HG02588 (cell line): ENCODE data around the gene FAM227B.

Source experiments
- ATAC-seq: cut with Tn5 transposase; IDR thresholded peaks from one replicate; pipeline ENCODE4 v1.9.1; 2021; ENCODE audit warnings: mild to moderate bottlenecking, moderate library complexity; ENCODE audit not compliant: unreplicated experiment

Gene FAM227B

GRCh38 chr15:49303003-49303402 lies 317.6 kb downstream of the FAM227B start:
- no peak for ATAC-seq

- ATAC-seq, result no peak
These were observed 319.1 kb downstream of the FAM227B start for GRCh38 chr15:49301562-49301961.

- ATAC-seq, result no peak
These were observed 319.8 kb downstream of the FAM227B start for GRCh38 chr15:49300856-49301255.

GRCh38 chr15:49297584-49297983 lies 323.0 kb downstream of the FAM227B start:
- no peak for ATAC-seq

- ATAC-seq, result no peak
These were observed 324.4 kb downstream of the FAM227B start for GRCh38 chr15:49296258-49296657.

- no peak for ATAC-seq
These were observed 326.7 kb downstream of the FAM227B start for GRCh38 chr15:49293941-49294340.

- ATAC-seq, result no peak
These were observed 330.4 kb downstream of the FAM227B start for GRCh38 chr15:49290191-49290590.

GRCh38 chr15:49288391-49288790 lies 332.2 kb downstream of the FAM227B start:
- no peak for ATAC-seq

- ATAC-seq, result no peak
These were observed 333.1 kb downstream of the FAM227B start for GRCh38 chr15:49287481-49287880.

GRCh38 chr15:49286649-49287404 lies 333.8 kb downstream of the FAM227B start:
- ATAC-seq, result no peak

GRCh38 chr15:49282366-49282765 lies 338.3 kb downstream of the FAM227B start:
- no peak for ATAC-seq

- no peak for ATAC-seq
These were observed 340.8 kb downstream of the FAM227B start for GRCh38 chr15:49279521-49280456.

- ATAC-seq, result no peak
These were observed 341.9 kb downstream of the FAM227B start for GRCh38 chr15:49278751-49279150.
